Measurements from ENCODE around the gene CCDC85A.

Gene CCDC85A

DNA sequence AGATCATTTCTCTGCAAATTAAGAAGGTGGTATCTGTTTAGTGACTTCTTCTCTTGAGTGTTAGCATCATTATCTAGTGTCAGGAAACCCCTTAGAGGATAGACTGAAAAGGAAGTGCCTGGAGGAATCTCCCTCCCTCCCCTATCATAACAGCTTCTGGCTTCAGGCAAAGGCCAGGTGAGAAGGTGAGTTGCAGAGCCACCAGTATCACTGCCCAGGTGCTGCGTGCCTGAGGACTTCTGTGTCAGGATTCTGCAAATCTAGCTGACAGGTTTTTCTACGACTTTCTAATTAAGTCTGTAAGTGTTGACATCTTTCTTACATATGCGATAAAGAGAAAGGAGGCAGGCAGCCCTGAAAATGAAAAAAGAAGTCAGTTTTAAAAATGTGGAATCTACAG lies 111.9 kb downstream of the CCDC85A start:
- in situ Hi-C loops (cut with HindIII; ENCODE audit: low pct_unique_long_range_greater_than_20kb, low sequenced_read_pairs), result no loop called here
- no peak for DNase-seq (ENCODE audit: low read depth in 1 of 2, low spot score in 1 of 2)
- TF ChIP-seq JUND (IDR thresholded peaks at IDR 0.05; ENCODE audit: low read depth), result no peak

DNA sequence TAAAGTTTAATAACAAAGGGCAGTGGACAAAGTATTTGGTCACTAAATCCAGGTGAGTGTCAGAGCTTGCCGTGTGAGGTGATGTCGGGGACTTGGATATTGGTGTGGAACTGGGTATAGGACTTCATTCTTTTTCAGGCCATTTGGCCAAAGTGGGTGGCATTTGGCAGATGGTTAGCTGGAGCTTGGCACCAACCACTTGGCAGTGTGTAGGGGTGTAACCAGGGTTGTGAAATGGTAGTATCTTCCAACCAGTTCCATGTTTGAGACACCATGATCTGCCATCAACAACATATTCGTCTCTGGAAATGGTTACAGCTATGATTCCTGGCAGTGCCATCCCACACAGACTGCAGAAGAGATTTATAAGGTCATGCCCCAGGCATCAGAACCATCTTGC lies 113.9 kb downstream of the CCDC85A start:
- TF ChIP-seq JUND (IDR thresholded peaks at IDR 0.05; ENCODE audit: low read depth), result no peak
- in situ Hi-C loops (cut with HindIII; ENCODE audit: low pct_unique_long_range_greater_than_20kb, low sequenced_read_pairs), result no loop called here
- no peak for DNase-seq (ENCODE audit: low read depth in 1 of 2, low spot score in 1 of 2)

DNA sequence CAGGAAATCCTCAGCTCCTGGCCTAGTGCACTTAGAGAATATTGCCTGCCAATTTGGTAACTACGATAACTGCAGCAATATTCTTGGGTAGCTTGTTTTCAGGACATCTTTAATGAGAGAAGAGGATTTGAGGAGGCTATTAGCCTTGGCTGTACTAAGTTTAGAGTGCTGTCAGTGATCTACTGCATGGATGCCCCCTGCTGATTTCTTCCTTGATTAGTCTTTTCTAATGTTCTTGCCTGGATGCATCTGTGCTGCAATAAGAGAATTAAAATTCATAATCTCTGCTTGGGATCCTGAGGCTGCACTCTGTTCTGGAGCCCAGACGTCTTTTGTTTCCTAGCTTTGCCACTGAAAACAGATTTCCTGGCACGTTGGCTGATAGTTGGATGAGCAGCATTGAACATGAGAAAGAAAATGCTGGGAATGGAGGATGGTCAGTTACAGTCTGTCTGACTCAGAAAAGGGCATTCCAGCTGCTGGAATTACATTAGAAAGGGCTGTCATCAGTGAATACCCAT lies 115.4 kb downstream of the CCDC85A start:
- no peak for DNase-seq (ENCODE audit: low read depth in 1 of 2, low spot score in 1 of 2)
- in situ Hi-C loops (cut with HindIII; ENCODE audit: low pct_unique_long_range_greater_than_20kb, low sequenced_read_pairs), result no loop called here
- TF ChIP-seq JUND (IDR thresholded peaks at IDR 0.05; ENCODE audit: low read depth), result no peak

DNA sequence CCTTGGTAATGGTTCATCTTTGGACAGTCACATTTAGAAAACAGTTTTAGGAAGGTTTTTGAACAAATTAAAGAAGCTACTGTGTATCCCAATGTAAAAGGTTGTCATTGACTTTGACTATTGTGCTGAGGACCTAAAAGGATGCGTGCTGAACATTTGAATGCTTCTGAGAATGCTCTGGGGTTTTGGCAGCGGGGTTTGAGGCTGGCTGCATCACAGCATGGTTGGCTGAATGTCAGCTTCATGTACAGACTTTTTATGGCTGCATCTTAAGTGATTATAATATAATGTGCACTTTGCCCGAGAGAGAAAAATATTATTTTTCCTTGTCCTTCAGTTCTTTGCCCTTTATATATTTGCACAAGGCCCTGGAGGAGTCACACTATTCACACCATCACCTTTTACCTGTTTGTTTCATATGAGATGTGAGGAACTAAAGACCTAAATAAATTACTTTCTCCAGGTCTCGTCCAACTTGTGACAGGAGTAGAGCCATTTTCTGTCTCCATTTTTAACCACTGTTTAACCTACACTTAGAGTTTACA lies 125.9 kb downstream of the CCDC85A start:
- no peak for TF ChIP-seq JUND (IDR thresholded peaks at IDR 0.05; ENCODE audit: low read depth)
- in situ Hi-C loops (cut with HindIII; ENCODE audit: low pct_unique_long_range_greater_than_20kb, low sequenced_read_pairs), result no loop called here
- DNase-seq (ENCODE audit: low read depth in 1 of 2, low spot score in 1 of 2), result no peak

DNA sequence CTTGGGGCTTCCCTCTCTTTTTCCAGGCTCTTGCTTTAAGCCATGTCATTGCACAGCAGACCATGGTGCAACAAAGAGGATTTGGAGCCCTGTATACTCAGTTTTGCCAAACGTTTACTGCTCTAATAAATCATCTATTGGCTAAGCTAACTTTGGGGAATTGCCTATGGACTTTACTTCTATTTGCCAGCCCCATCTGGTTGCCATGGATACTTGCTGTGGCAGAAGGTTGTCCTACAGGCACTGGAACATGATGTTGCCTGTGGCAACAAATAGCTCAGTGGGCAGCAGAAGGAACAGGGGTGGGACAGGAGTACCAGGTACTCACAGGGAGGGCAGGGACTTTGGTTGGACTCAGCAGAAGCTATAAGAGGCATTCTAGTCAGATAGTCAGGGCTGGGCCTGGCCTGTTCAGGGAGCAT lies 129.7 kb downstream of the CCDC85A start:
- in situ Hi-C loops (cut with HindIII; ENCODE audit: low pct_unique_long_range_greater_than_20kb, low sequenced_read_pairs), result no loop called here
- TF ChIP-seq JUND (IDR thresholded peaks at IDR 0.05; ENCODE audit: low read depth), result no peak
- DNase-seq (ENCODE audit: low read depth in 1 of 2, low spot score in 1 of 2), result no peak

DNA sequence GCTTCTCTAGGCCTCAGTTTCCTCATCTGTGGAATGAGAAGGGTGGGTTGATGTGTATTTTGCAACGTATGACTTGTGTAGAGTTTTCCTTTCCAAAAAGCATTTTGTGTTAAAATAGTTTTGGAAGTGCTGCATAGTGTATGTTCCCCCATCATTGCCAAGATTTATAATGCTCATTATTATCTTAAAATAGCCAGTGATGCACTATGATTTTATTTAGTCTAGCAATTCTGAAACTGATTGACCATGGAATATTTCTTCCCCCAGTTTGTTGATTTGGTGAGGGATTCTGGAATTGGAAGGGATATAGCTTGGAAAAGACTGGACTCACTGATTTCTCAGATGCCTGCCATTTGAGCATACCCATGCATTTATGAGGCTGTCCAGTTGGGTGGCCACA lies 130.6 kb downstream of the CCDC85A start:
- DNase-seq (ENCODE audit: low read depth in 1 of 2, low spot score in 1 of 2), result no peak
- in situ Hi-C loops (cut with HindIII; ENCODE audit: low pct_unique_long_range_greater_than_20kb, low sequenced_read_pairs), result no loop called here
- no peak for TF ChIP-seq JUND (IDR thresholded peaks at IDR 0.05; ENCODE audit: low read depth)

DNA sequence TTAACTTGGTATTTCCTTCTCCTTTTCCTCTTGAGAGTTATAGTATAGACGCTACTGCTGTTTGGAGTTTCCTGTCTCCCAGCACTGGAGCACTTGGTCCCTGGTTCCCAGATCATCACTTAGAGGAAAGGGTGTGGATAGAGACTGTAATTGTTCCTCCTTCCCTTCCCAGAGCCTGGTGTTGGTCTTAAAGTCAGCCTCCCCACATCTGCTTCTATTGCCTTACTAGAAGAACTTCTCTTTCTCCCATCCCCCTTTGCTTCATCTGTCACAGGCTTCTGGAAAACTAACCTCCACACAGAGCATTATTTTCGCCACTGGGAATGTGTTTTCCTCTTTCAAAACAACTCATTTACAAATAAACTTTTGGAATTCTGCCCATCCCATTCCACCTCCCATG lies 131.0 kb downstream of the CCDC85A start:
- in situ Hi-C loops (cut with HindIII; ENCODE audit: low pct_unique_long_range_greater_than_20kb, low sequenced_read_pairs), result no loop called here
- no peak for TF ChIP-seq JUND (IDR thresholded peaks at IDR 0.05; ENCODE audit: low read depth)
- DNase-seq (ENCODE audit: low read depth in 1 of 2, low spot score in 1 of 2), result no peak

DNA sequence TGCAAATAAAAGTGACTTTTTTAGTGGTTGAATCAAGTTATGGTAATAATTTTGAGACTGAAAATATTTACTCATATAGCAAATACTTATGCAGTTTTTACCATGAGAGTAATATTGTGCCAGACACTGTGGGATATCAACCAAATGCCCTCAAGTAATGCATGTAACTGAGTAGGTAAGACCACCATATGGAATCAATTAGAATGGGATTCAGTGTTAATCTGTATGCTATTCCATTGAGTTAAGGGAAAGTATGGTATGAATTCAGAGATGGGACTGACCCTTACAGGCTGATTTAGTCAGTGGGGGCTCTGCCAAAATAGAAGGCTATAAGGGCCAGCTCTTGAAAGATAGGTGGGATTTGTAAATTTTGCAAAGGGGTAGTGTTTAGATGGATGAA lies 131.6 kb downstream of the CCDC85A start:
- in situ Hi-C loops (cut with HindIII; ENCODE audit: low pct_unique_long_range_greater_than_20kb, low sequenced_read_pairs), result no loop called here
- no peak for DNase-seq (ENCODE audit: low read depth in 1 of 2, low spot score in 1 of 2)

DNA sequence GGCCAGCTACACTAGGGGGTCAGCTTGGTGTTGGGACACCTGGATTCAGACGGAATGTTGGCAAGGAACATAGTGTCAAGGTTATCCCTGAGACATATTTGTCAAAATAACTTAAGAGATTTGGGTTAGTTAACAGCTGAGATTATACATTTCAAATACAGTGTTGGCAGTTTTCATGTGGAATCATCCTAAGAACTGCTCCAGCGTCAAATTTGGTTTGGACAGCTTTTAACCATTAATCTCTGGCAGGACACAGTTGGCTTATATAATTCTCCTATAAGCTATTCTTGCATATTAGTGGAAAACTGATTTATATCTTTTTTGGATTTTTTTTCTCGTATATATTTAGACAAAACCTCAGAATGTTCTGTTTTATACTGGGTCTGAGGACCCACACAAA lies 132.2 kb downstream of the CCDC85A start:
- DNase-seq (ENCODE audit: low read depth in 1 of 2, low spot score in 1 of 2), result no peak
- in situ Hi-C loops (cut with HindIII; ENCODE audit: low pct_unique_long_range_greater_than_20kb, low sequenced_read_pairs), result no loop called here
- TF ChIP-seq JUND (IDR thresholded peaks at IDR 0.05; ENCODE audit: low read depth), result no peak

More for the DNA sequence above, 131.6 kb downstream of the CCDC85A start:
- no peak for TF ChIP-seq JUND (IDR thresholded peaks at IDR 0.05; ENCODE audit: low read depth)

DNA sequence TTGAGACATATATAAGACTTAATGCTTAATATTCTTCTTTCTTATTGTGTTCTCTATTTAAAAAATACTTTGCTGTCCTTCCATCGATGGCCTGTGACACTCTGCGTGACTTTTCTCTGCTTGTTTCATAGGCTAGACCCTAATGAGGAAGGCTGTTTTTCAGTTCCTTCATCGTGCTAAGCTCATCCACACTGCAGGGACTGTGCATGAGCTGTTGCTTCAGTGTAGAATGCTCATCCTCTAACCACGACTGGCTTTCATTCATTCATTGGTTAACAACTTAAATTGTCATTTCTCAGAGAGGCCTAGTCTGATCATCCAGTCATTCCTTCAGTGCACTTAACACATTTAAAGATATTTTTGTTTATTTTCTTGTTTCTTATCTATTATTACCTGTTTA lies 134.4 kb downstream of the CCDC85A start:
- in situ Hi-C loops (cut with HindIII; ENCODE audit: low pct_unique_long_range_greater_than_20kb, low sequenced_read_pairs), result no loop called here
- no peak for DNase-seq (ENCODE audit: low read depth in 1 of 2, low spot score in 1 of 2)
- TF ChIP-seq JUND (IDR thresholded peaks at IDR 0.05; ENCODE audit: low read depth), result no peak

DNA sequence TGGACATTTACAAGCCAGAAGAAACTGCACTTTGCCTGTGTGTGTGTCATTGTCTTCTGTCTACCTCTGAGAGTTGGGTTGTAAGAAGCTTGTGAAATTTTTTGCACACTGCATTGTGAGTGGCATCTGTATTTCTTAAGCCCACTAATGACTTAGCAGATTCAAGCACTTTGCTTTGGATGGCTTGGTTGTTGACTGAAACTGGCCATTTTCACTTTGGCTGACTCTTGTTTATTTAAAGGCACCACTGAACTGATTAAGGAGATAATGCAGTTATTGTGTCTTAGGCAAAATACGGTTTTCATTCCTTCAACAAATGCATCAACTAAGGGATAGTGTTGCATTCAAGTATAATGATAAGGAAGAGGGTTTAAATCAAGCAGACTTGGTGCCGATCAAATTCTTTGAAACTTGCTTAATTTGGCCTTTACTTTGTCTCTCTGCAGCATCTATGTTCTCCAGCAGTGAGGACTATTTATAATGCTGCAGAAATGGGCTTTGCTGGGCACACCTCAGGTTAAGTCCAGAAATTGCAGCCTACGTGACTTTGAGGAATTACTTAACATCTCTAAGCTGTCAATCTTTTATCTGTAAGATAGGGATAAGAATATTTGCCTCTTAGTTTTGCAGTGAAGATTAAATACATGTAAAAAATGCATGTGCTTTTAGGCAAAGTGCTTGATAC lies 142.0 kb downstream of the CCDC85A start:
- in situ Hi-C loops (cut with HindIII; ENCODE audit: low pct_unique_long_range_greater_than_20kb, low sequenced_read_pairs), result no loop called here
- no peak for DNase-seq (ENCODE audit: low read depth in 1 of 2, low spot score in 1 of 2)
- TF ChIP-seq JUND (IDR thresholded peaks at IDR 0.05; ENCODE audit: low read depth), result no peak

DNA sequence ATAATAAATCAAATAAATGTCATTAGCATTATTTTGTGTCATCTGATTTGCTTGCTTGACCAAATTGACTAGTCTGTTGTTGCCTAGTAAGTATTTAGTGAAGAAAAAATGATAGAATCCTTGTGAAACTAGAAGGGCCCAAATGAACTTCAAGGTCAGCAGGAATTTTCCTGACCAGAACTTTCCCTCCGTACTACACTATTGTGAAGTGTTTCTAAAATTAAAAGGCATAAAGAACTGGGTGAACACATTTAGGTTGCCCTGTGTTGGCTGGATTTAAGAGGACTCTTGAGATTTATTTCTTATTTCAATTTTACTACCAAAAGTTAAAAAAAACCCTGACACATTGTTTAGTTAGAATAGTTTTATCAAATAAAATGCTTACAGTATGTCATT lies 142.6 kb downstream of the CCDC85A start:
- TF ChIP-seq JUND (IDR thresholded peaks at IDR 0.05; ENCODE audit: low read depth), result no peak
- DNase-seq (ENCODE audit: low read depth in 1 of 2, low spot score in 1 of 2), result no peak
- in situ Hi-C loops (cut with HindIII; ENCODE audit: low pct_unique_long_range_greater_than_20kb, low sequenced_read_pairs), result no loop called here

DNA sequence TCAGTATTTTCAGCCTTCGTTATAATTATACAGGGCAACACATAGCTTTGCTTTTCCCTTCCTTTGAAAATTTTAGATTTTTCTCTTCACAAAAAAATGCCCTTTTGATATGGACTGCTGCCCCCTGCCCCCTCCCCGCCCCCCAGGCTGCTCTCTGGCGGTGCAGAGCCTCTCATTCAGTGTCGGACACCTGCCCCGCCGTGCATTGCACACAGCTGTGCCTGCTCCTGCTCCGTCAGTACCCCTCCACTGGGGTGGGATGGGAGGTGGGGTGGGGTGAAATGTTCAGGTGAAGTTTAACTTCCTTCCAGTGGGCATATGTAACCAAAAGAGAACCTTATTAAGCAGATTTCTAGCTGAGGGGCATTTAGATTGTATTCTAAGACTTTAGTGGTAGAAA lies 148.0 kb downstream of the CCDC85A start:
- TF ChIP-seq JUND (IDR thresholded peaks at IDR 0.05; ENCODE audit: low read depth), result no peak
- in situ Hi-C loops (cut with HindIII; ENCODE audit: low pct_unique_long_range_greater_than_20kb, low sequenced_read_pairs), result no loop called here
- no peak for DNase-seq (ENCODE audit: low read depth in 1 of 2, low spot score in 1 of 2)
